Activated CD8-positive, alpha-beta memory T cell treated with anti-CD3 and anti-CD28 coated beads for 24 hours (primary cell): Measurements from ENCODE around the gene RHEB.

Experiments used
- DNase-seq: peaks from one replicate; pipeline ENCODE4 v3.0.0-alpha.2; 2020

The RHEB gene

DNA sequence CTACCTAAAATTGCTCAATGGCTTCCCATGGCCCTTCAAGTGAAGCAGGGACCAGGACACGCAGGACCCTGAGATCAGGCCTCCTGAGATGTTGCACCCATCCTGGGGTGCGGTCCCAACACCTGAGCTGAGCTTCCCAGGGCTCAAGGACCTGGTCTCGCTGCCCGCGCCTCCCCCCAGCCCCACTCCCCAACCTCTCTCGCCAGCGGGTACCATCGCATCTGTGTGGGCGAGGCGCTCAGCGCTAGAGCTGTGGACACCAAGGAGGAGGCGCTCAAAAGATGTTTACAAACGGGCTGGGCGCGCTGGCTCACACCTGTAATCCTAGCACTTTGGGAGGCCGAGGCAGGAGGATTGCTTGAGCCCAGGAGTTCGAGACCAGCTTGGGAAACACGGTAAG lies 72.4 kb downstream of the RHEB start:
- DNase-seq = no peak

DNA sequence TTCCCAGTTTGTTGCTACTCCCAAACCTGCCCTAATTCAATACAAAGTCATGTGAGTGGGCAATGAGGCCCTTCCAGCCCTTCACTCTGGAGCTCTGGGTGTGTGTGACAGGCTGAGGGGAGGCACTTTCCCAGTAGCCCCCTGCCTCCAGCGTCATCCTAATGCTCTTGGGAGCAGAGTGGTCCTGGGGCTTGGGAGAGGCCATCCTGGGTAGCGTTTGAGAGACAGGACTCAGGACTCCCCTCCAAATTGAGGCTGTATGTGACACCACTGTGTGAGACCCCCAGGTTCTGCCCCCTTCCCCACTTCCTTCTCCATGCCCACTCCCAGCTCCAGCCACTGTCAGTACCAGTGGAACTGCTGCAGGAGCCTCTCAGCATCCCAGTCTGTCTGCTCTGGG lies 73.3 kb downstream of the RHEB start:
- no peak for DNase-seq

DNA sequence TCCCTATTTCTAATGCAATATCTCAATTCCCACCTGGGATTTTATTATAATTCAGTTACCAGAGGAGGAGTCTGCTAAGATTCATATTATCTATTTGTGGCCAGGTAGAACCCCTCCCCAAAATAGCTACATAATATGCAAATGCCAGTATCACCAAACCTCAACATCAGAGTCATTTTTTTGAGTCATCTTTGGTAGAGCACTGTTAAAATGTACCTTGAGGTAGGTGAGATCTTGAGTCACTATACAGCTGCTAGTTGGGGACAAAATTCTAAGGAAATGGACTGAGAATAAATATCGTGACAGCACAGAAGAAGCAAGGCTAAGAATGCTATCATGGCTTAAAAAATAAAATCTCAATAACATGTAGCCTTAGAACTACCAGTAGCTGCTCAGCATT lies 75.1 kb downstream of the RHEB start:
- no peak for DNase-seq

DNA sequence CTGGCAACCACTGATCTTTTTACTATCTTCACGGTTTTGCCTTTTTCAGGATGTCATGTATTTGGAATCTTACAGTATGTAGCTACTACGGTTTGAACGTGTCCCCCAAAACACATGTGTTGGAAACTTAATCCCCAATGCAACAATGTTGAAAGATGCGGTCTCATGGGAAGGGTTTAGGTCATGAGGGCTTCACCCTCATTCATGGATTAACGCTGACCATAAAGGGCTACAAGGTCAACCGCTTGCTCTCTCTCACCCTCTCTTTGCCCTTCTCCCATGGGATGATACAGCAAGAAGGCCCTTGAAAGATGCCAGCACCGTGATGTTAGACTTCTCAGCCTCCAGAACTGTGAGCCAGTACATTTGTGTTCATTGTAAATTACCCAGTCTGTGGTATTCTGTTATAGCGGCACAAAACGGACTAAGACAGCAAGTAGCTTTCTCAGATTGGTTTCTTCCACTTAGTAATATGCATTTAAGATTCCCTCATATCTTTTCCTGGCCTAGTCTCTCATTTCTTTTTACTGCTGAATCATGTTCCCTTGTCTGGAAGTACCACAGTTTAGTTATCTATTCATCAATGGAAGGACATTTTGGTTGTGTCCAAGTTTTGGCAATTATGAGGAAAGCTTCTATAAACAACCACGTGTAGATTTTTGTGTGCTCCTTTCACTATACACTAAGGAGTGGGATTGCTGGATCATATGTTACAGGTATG lies 76.8 kb downstream of the RHEB start:
- no peak for DNase-seq

DNA sequence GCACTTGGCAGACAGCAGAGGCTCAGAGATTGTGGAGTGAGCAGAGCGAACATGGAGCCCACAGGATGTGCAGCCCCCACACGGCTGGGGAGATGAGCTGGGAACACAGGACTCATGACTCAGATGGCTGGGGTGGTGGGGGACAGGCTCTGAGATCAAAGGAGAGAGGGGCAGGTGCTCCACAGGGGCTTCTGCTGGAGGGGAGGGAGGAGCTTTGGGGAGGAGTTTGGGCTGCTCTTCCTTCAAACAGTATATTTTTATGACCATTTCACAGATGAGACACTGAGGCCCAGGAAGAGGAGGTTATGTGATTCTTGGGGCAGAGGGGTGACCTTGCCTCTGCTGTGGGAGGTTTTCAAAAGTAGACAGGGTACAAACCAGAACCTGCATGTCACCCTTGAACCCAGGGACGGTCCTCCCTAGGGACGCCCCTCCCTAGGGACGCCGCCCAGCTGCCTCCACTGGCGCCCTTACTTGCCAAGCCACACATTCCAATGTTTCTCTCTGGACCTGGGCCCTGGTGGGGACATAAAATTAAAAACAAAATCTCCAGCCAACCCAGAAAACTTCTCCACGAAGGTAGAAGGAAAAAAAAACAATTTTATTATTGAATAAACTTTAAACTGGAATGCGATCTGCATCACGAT lies 78.8 kb downstream of the RHEB start:
- DNase-seq = no peak

DNA sequence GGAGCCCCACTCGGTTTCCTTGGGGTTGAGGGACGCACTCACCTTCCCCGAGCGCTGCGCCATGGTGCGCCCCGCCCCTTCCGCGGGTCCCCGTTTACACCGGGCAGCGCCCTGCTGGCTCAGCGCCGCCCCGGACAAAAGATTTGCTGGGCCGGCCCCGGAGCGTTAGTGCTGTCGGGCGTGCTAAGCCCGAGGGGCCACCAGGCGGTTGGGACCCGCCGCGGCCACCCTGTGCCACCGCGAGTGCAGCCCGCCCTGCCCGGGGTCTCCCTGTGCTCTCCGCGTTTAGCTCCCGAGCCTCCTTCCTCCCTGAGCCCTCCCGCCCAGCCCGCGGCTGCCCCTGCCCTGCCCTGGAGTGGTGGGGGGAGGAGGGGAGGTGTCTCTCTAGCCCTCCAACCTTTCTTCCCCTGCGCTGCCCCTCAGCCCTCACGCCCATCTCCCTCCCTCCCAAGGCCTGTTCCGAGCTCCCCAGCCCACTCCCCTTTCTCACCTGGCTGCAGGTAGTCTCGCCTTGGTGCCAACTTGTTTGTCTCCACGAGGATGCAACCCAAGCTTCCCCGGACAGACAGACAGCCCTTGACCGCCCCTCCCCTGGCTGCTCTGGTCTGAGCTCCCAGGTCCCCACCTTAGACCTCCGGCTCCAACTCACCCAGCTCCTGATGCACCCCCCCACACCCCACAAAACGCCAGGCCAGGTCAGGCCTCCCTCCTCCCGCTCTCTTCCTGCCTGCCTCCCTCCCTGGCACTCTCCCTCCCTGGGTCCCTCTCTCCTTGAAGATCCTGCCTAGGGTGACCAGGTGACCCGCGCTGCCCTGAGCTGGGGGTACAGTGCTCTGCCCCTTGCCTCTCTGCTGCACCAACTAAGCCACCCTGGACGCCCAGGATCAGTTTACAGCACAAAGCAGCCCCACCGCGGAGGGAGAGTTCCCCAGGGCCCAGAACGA lies 79.6 kb downstream of the RHEB start, which contains the start of gene CRYGN:
Gene CRYGN, minus strand, starts transcription at position 287 of the 944 bp plus-strand sequence. Its CDS starts 224 bp downstream, at position 63.
- DNase-seq = no peak

DNA sequence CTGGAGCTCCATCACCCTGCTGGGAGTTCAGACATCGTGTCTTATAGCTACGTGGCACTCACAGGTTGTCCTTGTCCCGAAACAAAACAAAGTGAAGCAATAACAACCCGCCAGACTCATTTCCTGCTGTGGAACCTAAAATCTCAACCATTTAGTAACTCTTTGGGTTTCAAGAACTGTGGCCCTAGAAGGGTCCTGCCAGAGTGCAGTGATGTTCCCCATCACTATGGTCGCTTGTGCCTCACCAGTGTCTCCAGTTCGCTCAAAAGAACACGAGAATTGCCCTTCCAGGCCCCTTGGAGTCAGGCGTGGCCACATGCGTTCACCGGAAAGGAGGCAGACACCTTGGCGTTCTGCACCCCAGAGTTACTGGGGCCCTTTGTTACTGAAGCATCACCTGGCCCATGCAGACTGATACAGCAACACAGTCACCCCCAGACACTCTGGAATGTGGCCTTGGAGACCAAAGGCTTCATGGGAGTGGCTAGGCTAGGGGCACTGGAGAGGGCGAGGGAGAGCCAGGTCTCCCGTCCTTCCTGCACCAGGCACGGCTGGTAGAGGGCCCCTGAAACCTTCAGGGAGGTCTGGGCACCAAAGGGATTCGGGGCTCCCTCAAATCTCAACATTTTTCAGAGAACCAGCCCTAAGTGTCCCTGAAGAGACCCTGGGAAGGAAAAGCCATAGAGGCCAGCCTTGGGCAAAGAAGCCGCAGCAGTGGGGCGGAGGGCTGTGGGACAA lies 80.7 kb downstream of the RHEB start:
- no peak for DNase-seq

DNA sequence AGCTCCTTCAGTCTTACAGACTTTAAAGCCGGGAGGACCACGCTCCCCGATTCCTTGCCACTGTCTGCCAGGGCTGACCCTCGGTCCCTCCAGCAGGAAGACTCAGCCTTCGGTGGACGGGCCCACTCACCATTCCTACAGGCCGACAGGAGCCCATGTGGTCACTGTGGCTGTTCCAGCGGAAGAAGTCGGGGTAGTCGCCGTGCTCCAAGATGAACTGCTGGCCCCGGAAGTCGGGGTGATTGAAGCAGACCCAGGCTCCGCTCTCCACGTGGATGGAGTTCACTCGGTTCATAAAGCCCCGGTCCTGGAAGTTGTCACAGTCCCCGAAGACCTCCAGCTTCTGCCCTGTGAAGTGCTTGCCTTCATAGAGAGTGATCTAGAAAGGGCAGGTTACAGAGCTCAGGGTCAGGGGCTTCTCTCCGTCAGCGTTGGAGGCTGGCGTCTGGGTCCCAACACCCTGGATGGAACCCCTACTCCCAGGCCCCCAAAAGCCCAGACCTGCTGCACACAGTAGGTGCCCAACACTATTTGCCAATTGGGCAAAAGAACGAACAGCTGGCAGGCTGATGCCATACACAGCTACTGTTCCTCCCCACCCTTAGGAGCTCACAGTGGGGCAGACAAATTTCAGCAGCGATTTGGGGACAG lies 81.7 kb downstream of the RHEB start:
- DNase-seq = no peak

DNA sequence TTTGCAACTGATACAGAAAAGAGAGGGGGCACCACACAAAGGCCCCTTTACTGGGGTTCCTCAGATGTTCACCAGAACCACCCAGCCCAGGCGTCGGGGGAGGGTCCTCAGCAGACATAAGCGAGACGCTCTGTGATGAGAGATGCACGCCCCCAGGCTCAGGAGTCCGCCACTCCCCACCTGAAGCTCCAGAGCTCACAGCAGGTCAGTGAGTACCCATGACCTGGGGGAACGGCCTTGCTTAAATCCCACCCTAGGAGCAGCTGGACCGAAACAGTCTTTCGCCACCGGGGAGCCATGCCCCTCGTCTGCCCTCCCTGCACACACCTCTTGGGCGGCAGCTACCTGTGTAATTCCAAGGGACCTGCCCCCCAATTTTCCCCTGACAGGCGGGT lies 82.5 kb downstream of the RHEB start:
- no peak for DNase-seq

DNA sequence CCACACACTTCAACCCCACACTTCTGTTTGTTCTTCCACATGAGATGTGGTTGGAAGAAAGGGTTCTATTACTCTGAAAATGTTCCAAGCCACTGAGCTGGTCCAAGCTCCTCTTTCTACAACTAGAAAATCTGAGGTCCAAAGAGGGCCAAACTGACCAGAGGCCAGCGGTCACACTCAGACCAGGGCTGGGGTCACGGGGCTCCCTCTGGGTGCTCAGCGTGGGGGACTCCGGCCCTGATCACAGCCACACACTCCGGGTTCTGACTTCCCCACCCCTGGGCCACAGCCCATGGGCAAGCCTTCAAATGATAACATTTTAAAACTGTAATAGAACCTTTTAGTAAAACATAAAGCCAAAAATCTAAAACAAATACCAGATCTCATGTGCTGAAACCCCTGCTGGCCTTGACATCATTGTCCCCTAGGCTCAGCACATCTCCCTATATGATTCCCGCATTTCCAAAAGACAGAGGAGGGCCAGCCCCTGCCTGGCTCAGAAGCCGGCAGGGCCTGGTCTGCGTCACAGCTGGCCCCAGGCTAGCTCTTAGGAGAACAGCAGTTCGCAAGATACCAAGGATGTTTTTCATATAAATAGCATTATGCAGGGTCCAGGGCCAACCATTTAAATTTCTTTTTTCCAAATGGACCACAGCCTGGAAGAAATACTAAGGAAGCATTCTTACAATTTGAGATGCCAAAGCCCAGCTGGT lies 83.1 kb downstream of the RHEB start:
- DNase-seq = no peak

DNA sequence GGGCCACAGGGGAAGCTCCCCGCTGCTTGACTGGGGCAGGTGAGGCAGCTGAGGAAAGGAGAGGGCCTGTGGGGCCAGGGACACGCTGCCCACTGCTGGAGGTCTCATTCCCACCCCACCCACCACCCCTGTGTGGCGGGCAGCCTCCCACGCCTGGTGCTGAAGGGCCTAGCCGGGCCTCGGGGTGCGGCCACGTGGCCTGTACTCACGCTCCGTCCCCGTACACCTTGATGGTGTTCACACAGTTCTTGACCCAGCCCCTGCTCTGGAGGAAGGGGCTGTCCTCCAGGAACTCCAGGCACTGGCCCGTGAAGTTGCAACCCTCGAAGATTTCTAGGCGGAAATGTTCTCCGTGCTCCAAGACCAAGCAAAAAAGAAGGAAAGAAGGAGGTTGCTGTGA lies 83.7 kb downstream of the RHEB start:
- DNase-seq = no peak

DNA sequence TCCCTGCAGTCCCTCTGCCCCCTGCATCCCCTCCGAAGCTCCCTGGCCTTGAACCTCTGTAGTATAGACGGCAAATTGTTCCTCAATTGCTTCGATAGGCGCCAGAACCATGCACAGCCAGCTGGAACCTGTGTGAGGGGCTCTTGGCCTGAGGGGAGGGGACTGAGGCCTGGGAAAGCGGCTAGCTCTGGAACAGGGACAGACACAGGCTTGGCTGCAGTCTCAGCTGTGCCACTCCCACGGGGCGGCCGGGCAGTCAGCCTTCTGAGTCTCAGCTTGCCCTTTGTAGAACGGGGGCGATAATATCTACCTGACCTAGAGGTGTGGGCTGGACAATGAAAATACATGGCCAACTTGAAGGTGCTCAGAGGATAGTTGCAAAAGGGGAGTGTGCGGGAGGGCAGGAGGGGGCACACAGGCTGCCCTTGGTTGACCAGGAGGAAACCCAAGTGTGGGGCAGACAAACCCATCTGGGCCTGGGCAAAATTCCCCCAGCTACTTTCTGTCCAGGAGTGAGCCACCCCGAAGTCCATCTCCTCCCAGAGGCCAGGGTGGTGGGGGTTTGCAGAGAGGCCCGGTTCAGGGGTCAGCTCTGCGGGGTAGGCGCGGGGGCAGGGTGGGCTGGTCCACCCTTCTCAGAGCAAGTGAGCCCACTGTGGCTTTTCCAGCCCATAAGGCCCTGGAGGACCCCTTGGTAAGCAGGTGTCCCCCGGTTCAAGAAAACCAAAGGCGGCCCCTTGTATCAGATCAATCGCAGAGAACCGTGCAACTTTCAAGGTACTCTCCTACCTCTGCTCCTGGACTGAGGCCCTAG lies 84.4 kb downstream of the RHEB start:
- DNase-seq = no peak

DNA sequence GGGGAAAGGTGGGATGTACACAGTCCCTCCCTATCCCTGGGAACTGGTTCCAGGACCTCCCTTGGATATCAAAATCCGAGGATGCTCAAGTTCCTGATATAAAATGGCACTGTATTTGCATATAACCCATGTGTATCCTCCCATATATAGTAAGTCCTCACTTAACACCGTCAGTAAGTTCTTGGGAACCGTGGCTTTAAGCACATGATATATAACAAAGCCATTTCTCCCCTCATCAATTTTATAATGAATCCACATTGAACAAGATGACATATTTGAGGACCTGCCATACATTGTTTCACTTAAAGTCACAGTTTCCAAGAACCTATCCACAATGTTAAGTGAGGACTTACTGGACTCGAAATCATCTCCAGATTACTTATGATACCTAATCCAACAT lies 85.1 kb downstream of the RHEB start:
- DNase-seq = no peak

DNA sequence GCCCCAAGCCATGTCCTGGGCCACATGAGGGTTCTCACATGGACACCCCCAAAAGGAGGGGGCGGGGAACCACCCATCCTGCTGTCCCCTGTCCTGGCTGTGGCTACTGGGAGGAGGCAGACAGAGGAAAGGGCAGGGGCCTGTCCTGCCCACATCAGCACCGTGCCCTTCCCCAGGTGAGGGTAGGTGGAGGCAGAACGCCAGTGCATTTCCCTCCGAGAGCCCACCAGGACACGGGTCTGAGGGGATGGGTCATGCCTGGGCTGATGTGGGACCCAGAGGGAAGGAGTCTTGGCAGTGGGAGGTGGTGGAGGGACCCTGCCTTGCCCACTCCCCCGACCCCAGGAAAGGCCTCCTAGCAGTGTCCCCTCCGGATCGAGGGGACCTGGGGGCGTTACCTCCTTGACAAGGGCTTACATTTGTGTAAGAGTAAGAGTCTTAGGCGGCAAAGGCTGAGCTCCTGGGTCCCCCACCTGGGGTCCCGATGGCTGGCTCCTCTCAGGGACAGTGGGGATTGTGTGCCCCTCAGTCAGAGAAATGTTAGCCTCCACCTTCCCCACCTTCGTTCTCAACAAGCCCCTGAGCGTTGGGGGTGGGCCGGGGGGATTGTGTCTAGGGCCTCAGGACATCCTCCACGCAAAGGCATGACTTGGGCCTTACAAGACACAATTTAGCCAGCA lies 85.8 kb downstream of the RHEB start:
- DNase-seq = no peak

DNA sequence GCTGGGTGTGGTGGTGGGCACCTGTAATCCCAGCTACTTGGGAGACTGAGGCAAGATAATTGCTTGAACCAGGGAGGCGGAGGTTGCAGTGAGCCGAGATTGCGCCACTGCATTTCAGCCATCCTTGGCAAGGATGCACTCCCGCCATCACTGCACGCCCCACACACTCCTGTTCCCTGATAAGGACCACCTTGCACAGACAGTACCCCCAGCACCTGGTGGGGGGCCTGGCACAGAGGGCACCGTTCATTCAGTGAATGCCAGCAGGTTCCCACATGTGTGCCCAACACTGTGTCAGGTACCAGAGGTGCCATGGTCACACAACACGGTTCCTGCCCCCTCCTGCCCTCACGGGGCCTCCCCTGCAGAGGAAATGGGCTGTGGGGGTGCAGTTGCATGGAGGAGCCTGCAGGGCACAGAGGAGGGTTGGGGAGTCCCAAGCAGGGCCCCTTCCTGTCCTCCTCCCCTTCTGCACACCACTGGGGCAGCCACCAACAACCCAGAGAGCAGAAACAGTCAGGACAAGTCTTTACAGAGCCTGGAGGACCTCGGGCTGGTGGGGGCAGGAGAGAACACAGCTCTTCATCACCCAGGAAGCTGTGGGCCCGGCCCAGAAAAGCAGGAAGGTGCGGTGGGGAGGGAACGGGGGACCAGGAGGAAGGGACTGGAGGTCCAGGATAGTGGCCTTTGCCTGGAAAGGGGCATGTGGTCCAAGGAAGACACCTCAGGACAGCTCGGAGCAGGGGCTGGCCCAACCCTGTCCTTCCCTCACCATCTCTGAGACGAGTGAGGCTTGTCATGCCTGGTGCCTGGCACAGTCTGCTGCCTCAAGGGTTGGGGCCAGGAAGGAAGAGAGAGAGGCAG lies 86.8 kb downstream of the RHEB start:
- DNase-seq = peak; percentile 83

DNA sequence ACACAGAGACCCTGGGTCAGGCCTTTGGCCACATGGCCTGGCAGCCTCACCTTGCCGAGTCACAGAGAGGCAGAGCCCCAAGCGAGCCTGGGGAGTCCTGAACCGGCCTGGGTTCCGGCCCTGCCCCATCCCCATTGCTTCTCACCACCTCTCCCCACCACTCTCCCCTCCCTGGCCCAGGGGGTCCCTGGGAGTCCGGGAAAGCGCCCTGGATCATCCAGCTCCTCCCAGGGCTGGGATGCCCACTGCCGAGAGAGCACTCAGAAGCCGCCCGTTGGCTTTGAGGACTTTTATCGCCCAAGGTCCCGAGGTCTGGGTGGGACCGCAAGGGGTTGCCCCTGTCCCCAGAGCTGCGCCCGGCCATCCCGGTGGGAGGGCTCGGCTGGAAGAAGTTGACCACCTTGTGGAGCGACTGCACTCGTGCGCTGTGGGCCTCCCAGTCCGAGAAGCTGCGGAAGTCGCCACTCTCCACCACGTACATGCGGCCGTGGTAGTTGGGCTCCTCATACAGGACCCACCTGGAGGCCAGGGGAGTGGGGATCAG lies 87.9 kb downstream of the RHEB start:
- no peak for DNase-seq

DNA sequence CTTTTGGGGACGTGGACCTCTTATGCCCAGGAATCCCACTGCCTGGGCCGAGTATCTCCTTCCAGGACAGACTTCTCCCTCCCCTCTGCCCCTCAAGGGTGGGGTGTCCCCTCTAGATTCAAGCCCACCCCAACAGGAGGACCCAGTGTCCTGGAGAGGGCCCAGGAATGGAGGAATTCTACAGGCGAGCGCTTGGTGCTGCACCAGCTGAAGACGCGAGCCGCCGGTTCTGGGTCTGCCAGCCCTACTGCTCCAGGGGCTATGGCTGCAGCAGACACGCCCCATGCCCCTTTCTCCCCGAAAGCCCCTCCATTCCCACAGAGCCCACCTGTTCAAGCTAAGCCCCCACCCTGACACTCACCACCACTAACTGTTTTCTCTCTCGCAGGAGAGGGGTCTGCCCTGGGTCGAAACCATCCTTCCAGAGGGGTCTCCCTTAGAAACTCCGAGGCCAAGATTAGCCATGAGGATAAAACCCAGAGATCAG lies 88.4 kb downstream of the RHEB start:
- no peak for DNase-seq

DNA sequence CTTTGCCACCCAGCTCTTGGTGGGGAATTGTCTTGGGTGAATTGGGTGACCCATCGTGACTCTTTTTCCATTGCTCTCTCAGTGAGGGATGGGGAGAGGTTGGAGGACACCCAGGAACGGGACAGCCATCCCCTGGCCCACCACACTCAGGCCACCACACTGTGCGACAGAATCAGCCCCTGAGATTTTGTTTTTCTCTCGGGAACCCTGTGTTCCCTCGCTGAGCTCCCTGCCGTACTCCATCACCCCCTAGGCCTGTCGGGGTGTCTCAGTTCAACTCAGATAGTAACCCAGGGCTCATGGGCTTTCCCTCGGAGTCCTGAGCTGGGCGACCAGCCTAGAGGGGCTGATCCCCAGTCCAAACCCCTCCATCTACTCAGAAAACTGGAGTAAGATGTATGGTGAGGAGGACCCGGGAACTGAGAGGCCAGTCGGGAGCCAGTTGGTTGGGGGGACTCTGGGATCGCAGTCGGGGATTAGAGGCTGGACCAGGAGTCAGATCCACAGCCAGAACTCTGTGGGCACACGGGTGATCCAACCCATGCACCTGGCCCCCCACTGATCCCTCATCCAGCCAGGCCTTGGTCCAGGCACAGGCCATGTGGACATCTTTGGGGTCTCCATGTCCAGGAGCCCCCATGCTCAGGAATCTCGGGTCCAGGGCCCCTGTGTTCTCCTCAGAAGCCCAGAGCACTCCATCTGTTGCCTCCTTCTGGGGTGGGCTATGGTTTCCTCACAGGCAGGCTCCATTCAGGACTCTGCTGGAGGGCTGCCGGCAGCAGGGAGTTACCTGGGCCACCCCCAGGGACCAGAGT lies 89.1 kb downstream of the RHEB start:
- DNase-seq = no peak
